IMR-90 (cell line): ENCODE results near the gene DNAJB7. TPM values are rescaled to one million over a fixed set of nuclear protein-coding genes. Genes with fewer than 3 reads are reported as not detected.

Experiments used
- ATAC-seq: fragments of 200-7000 bp; cut with Tn5 transposase; 2 replicates; pipeline ENCODE4 v1.9.1; 2020; ENCODE audit warnings: low read depth, mild to moderate bottlenecking, moderate library complexity
- BruUV-seq: library from RNA; stranded (reverse); fragments of 400-500 nt; replicated peaks from 2 replicates; lab custom pipeline; 2021; lab: Mats Ljungman, UMichigan
- CTCF ChIA-PET: fragments of 300-600 bp; formaldehyde crosslinking; extraction: SDS; loops from one replicate; lab custom pipeline; 2021; ENCODE audit warnings: antibody characterized with exemption; lab: Yijun Ruan, JAX
- POLR2A ChIA-PET: fragments of 300-600 bp; sonication (Branson Sonifier 250); formaldehyde crosslinking; loops from one replicate; lab custom pipeline; 2022; ENCODE audit warnings: antibody characterized with exemption; ENCODE audit not compliant: unreplicated experiment; lab: Charles Lee
- DNase-seq: peaks from one replicate; pipeline ENCODE4 v3.0.0; 2013
- H2AFZ ChIP-seq: replicated peaks from 2 replicates; pipeline ENCODE3; 2013; ENCODE audit warnings: low read length, mild to moderate bottlenecking; ENCODE audit not compliant: poor library complexity
- H2AK5ac ChIP-seq: 2 replicates; pipeline ENCODE4 v1.6.1; 2013; ENCODE audit warnings: low read depth, low read length, inconsistent platforms
- H2AK9ac ChIP-seq: replicated peaks from 2 replicates; pipeline ENCODE3; 2013; ENCODE audit warnings: mild to moderate bottlenecking, low read depth, low read length, moderate library complexity; ENCODE audit not compliant: poor library complexity
- H2BK120ac ChIP-seq: 2 replicates; pipeline ENCODE4 v1.6.1; 2013; ENCODE audit warnings: low read depth, low read length, inconsistent platforms
- H2BK15ac ChIP-seq: 3 replicates; pipeline ENCODE4 v1.6.1; 2013; ENCODE audit warnings: low read depth, low read length, inconsistent platforms
- H2BK20ac ChIP-seq: 2 replicates; pipeline ENCODE4 v1.6.1; 2013; ENCODE audit warnings: low read depth, mild to moderate bottlenecking, inconsistent platforms, low read length, moderate library complexity
- H2BK5ac ChIP-seq: 2 replicates; pipeline ENCODE4 v1.6.1; 2013; ENCODE audit warnings: mild to moderate bottlenecking, low read depth, low read length, inconsistent platforms; ENCODE audit not compliant: poor library complexity, severe bottlenecking
- H3K14ac ChIP-seq: replicated peaks from 2 replicates; pipeline ENCODE4 v1.6.1; 2013; ENCODE audit warnings: low read depth, low read length, inconsistent platforms
- H3K18ac ChIP-seq: 2 replicates; pipeline ENCODE4 v1.6.1; 2013; ENCODE audit warnings: low read depth, low read length, control low read depth
- H3K23ac ChIP-seq: 2 replicates; pipeline ENCODE4 v1.6.1; 2013; ENCODE audit warnings: low read depth, low read length, inconsistent platforms
- H3K27ac ChIP-seq: 2 replicates; pipeline ENCODE4 v1.5.1; 2013; ENCODE audit warnings: mild to moderate bottlenecking, control low read depth, low read length; ENCODE audit not compliant: insufficient read depth
- H3K27me3 ChIP-seq: 2 replicates; pipeline ENCODE4 v1.6.1; 2013; ENCODE audit warnings: low read length; ENCODE audit not compliant: control insufficient read depth, insufficient read depth
- H3K36me3 ChIP-seq: 2 replicates; pipeline ENCODE4 v1.6.1; 2013; ENCODE audit warnings: low read length, mixed read lengths; ENCODE audit not compliant: control insufficient read depth, insufficient read depth
- H3K4ac ChIP-seq: 2 replicates; pipeline ENCODE4 v1.6.1; 2013; ENCODE audit warnings: low read depth, low read length, inconsistent platforms
- H3K4me1 ChIP-seq: 2 replicates; pipeline ENCODE4 v1.6.1; 2013; ENCODE audit warnings: low read length, mixed read lengths; ENCODE audit not compliant: control insufficient read depth, insufficient read depth
- H3K4me2 ChIP-seq: 2 replicates; pipeline ENCODE4 v1.6.1; 2013; ENCODE audit warnings: low read depth, mild to moderate bottlenecking, control low read depth, low read length, moderate library complexity
- H3K4me3 ChIP-seq: 2 replicates; pipeline ENCODE4 v1.5.1; 2013; ENCODE audit warnings: low read depth, mild to moderate bottlenecking, control low read depth, low read length, moderate library complexity; ENCODE audit not compliant: insufficient read depth
- H3K56ac ChIP-seq: 2 replicates; pipeline ENCODE4 v1.6.1; 2013; ENCODE audit warnings: low read length, inconsistent platforms; ENCODE audit not compliant: insufficient read depth; ENCODE audit errors: extremely low read depth
- H3K79me1 ChIP-seq, 2 experiments: 2 replicates each; pipeline ENCODE4 v1.6.1; 2013; ENCODE audit warnings: low read length in 2 of 2, inconsistent platforms in 1 of 2, low read depth in 1 of 2
- H3K9ac ChIP-seq: 2 replicates; pipeline ENCODE4 v1.6.1; 2013; ENCODE audit warnings: low read depth, low read length, control low read depth
- H3K9me1 ChIP-seq: 2 replicates; pipeline ENCODE4 v1.6.1; 2013; ENCODE audit warnings: low read length, inconsistent platforms; ENCODE audit not compliant: insufficient read depth
- H3K9me3 ChIP-seq: 2 replicates; pipeline ENCODE4 v1.6.1; 2013; ENCODE audit warnings: low read length; ENCODE audit not compliant: control insufficient read depth, insufficient read depth
- H4K20me1 ChIP-seq: 2 replicates; pipeline ENCODE4 v1.6.1; 2013; ENCODE audit warnings: low read length, inconsistent platforms; ENCODE audit not compliant: insufficient read depth
- H4K5ac ChIP-seq: 2 replicates; pipeline ENCODE4 v1.6.1; 2013; ENCODE audit warnings: mild to moderate bottlenecking, low read depth, low read length, control low read depth
- H4K8ac ChIP-seq, 2 experiments: 2 replicates each; pipeline ENCODE4 v1.6.1; 2013; ENCODE audit warnings: low read depth in 2 of 2, low read length in 2 of 2, control low read depth in 1 of 2, inconsistent platforms in 1 of 2
- H4K91ac ChIP-seq: 2 replicates; pipeline ENCODE4 v1.6.1; 2013; ENCODE audit warnings: low read depth, low read length, inconsistent platforms; ENCODE audit not compliant: insufficient read depth
- BHLHE40 ChIP-seq: fragments of 150-350 bp; IDR thresholded peaks from 2 replicates; pipeline ENCODE4 v1.6.1; 2016; ENCODE audit warnings: mild to moderate bottlenecking, low read depth, low read length
- CEBPB ChIP-seq: IDR thresholded peaks from 2 replicates; pipeline ENCODE4 v1.6.1; 2012; ENCODE audit warnings: low read depth, low read length, improper control_type of control experiment
- CHD1 ChIP-seq: IDR thresholded peaks from 2 replicates; pipeline ENCODE4 v1.6.1; 2012; ENCODE audit warnings: low read depth, low read length, improper control_type of control experiment
- FOS ChIP-seq: fragments of 150-350 bp; IDR thresholded peaks from 2 replicates; pipeline ENCODE4 v1.6.1; 2016; ENCODE audit warnings: low read depth, low read length
- MAFK ChIP-seq: IDR thresholded peaks from 2 replicates; pipeline ENCODE4 v1.6.1; 2012; ENCODE audit warnings: low read depth, low read length, improper control_type of control experiment
- MAZ ChIP-seq: IDR thresholded peaks from 2 replicates; pipeline ENCODE4 v1.6.1; 2012; ENCODE audit warnings: low read depth, mild to moderate bottlenecking, low read length, improper control_type of control experiment, moderate library complexity, borderline replicate concordance
- MXI1 ChIP-seq: IDR thresholded peaks from 2 replicates; pipeline ENCODE4 v1.6.1; 2012; ENCODE audit warnings: low read depth, mild to moderate bottlenecking, low read length, moderate library complexity, borderline replicate concordance
- NFE2L2 ChIP-seq: fragments of 150-350 bp; IDR thresholded peaks from 2 replicates; pipeline ENCODE4 v1.6.1; 2016; ENCODE audit warnings: low read depth, mild to moderate bottlenecking, low read length
- POLR2A ChIP-seq: IDR thresholded peaks from 2 replicates; pipeline ENCODE4 v1.6.1; 2012; ENCODE audit warnings: mild to moderate bottlenecking, low read depth, low read length
- RAD21 ChIP-seq: IDR thresholded peaks from 2 replicates; pipeline ENCODE4 v1.6.1; 2012; ENCODE audit warnings: low read length, improper control_type of control experiment
- RCOR1 ChIP-seq: IDR thresholded peaks from 2 replicates; pipeline ENCODE4 v1.6.1; 2012; ENCODE audit warnings: mild to moderate bottlenecking, low read length, improper control_type of control experiment; ENCODE audit not compliant: insufficient replicate concordance
- RFX5 ChIP-seq: IDR thresholded peaks from 2 replicates; pipeline ENCODE4 v1.8.0; 2012; ENCODE audit warnings: low read depth, mild to moderate bottlenecking, low read length, moderate library complexity
- SMC3 ChIP-seq: fragments of 150-350 bp; IDR thresholded peaks from 2 replicates; pipeline ENCODE4 v1.6.1; 2016; ENCODE audit warnings: low read depth, mild to moderate bottlenecking, antibody characterized with exemption, low read length, moderate library complexity
- WGBS, 2 experiments: methylation state at CpG; one replicate each; pipeline versions ENCODE4 v1.1.5 to v1.1.7; 2013; ENCODE audit warnings: missing lambda C conversion rate in 2 of 2; ENCODE audit not compliant: insufficient read length in 1 of 2; ENCODE audit errors: extremely low coverage in 2 of 2; 5-methylcytosine and 5-hydroxymethylcytosine counted together
- dilution Hi-C: fragments of 300-500 bp; cut with HindIII; formaldehyde crosslinking; loops from one replicate; pipeline ENCODE4 v1.14.3; 2018; ENCODE audit warnings: low sequenced_read_pairs; ENCODE audit not compliant: unreplicated experiment
- in situ Hi-C: fragments of 300-500 bp; cut with MboI; formaldehyde crosslinking; loops from 3 replicates; pipeline ENCODE4 v1.14.3; 2019; ENCODE audit warnings: low sequenced_read_pairs, inconsistent platforms, mixed read lengths
- intact Hi-C: fragments of 100-400 bp; cut with micrococcal nuclease; formaldehyde crosslinking; loops from 2 replicates; pipeline ENCODE4 v1.10.0; 2022
- polyA plus RNA-seq, 3 experiments: library from polyadenylated mRNA; depleted of rRNA; stranded (reverse); fragments of >200 nt; gene quantifications; 2 replicates each; pipeline ENCODE4 v1.2.3, GENCODE V29; 2012; ENCODE audit warnings: low replicate concordance in 1 of 3
- total RNA-seq: library from RNA; depleted of rRNA; stranded (reverse); fragments of >200 nt; gene quantifications from 2 replicates; pipeline ENCODE4 v1.2.3, GENCODE V29; 2012
- TF ChIP-seq, protein P1 (sequence below): conservative IDR thresholded peaks from 2 replicates; pipeline ENCODE4 v1.5.1; 2012; ENCODE audit warnings: mild to moderate bottlenecking, low read depth, low read length, improper control_type of control experiment
- TF ChIP-seq, protein P2 (sequence below): fragments of 150-350 bp; IDR thresholded peaks from 2 replicates; pipeline ENCODE4 v1.6.1; 2017; ENCODE audit warnings: mild to moderate bottlenecking, antibody characterized with exemption, low read length, low read depth
- TF ChIP-seq, protein P3 (sequence below): fragments of 150-350 bp; IDR thresholded peaks from 2 replicates; pipeline ENCODE4 v1.6.1; 2016; ENCODE audit warnings: low read depth, mild to moderate bottlenecking, low read length, moderate library complexity, borderline replicate concordance

DNAJB7 gene
- total and polyA plus RNA-seq, 2 of the 4 experiments (the other 2 are of a cell fraction): not detected

DNA sequence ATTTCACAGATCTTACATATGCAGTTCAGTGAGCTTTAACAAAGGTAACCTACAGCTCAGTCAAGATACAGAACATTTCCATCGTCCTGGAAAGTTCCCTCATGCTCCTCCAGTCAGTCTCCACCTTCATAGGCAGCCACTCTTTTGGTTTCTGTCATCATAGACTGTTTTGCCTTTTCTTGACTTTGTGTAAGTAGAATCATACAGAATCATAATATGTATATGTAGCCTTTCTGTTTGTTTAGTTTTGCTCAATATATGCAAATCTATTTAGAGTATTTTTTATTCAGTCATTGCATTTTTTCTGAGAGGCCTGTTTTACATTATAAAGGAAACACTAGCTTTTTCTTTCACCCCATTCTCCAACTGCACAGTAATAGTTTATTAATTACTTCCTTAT, 15.0 kb upstream of the DNAJB7 start:
- H4K8ac ChIP-seq: no peak overlapping the region
- H2BK20ac ChIP-seq: no peak overlapping the region
- H2BK120ac ChIP-seq: no peak overlapping the region
- H2AFZ ChIP-seq: no peak overlapping the region
- WGBS, 2 experiments: no CpG with 5 or more reads among the region's 1 CpG
- peaks cover 3% of the 10 kb centered on the region for H3K9me1 ChIP-seq
- H3K14ac ChIP-seq: no peak overlapping the region
- H3K9me3 ChIP-seq: no peaks in the 10 kb centered on the region
- H4K5ac ChIP-seq: no peak overlapping the region
- H3K4ac ChIP-seq: no peak overlapping the region
- CTCF ChIA-PET: no interaction called here
- H4K91ac ChIP-seq: no peak overlapping the region
- no peak overlapping the region for H3K4me2 ChIP-seq
- peaks cover 0 to 27% of the 10 kb centered on the region in 2 experiments; a peak in 3 of 4 replicates for H3K79me1 ChIP-seq
- TF ChIP-seq FOS (no peak), RCOR1 (no peak), MAFK (no peak), SMC3 (no peak), MXI1 (no peak), MAZ (no peak), RFX5 (no peak), CEBPB (no peak), CHD1 (no peak), POLR2A (no peak), BHLHE40 (no peak), RAD21 (no peak), NFE2L2 (no peak)
- TF ChIP-seq, protein P1, sequence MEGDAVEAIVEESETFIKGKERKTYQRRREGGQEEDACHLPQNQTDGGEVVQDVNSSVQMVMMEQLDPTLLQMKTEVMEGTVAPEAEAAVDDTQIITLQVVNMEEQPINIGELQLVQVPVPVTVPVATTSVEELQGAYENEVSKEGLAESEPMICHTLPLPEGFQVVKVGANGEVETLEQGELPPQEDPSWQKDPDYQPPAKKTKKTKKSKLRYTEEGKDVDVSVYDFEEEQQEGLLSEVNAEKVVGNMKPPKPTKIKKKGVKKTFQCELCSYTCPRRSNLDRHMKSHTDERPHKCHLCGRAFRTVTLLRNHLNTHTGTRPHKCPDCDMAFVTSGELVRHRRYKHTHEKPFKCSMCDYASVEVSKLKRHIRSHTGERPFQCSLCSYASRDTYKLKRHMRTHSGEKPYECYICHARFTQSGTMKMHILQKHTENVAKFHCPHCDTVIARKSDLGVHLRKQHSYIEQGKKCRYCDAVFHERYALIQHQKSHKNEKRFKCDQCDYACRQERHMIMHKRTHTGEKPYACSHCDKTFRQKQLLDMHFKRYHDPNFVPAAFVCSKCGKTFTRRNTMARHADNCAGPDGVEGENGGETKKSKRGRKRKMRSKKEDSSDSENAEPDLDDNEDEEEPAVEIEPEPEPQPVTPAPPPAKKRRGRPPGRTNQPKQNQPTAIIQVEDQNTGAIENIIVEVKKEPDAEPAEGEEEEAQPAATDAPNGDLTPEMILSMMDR: no peak
- TF ChIP-seq, protein P2, sequence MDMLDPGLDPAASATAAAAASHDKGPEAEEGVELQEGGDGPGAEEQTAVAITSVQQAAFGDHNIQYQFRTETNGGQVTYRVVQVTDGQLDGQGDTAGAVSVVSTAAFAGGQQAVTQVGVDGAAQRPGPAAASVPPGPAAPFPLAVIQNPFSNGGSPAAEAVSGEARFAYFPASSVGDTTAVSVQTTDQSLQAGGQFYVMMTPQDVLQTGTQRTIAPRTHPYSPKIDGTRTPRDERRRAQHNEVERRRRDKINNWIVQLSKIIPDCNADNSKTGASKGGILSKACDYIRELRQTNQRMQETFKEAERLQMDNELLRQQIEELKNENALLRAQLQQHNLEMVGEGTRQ: no peak
- TF ChIP-seq, protein P3, sequence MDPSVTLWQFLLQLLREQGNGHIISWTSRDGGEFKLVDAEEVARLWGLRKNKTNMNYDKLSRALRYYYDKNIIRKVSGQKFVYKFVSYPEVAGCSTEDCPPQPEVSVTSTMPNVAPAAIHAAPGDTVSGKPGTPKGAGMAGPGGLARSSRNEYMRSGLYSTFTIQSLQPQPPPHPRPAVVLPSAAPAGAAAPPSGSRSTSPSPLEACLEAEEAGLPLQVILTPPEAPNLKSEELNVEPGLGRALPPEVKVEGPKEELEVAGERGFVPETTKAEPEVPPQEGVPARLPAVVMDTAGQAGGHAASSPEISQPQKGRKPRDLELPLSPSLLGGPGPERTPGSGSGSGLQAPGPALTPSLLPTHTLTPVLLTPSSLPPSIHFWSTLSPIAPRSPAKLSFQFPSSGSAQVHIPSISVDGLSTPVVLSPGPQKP: no peak
- no peak overlapping the region for H3K56ac ChIP-seq
- H3K27me3 ChIP-seq: no peaks in the 10 kb centered on the region
- DNase-seq (no peak), ATAC-seq (no peak)
- no peak overlapping the region for H3K18ac ChIP-seq
- no TSS peak for BruUV-seq
- no peak overlapping the region for H2BK15ac ChIP-seq
- H2AK9ac ChIP-seq: no peak overlapping the region
- H2BK5ac ChIP-seq: no peak overlapping the region
- in situ Hi-C loops: loop anchor here (25.0 kb wide), 1 partner anchor 440 kb away; no protein-coding TSS in a partner anchor
- H3K9ac ChIP-seq: no peak overlapping the region
- no peak overlapping the region for H3K27ac ChIP-seq
- POLR2A ChIA-PET: no interaction called here
- H3K4me3 ChIP-seq: no peak overlapping the region
- intact Hi-C loops: no loop called here
- H3K23ac ChIP-seq: no peak overlapping the region
- H2AK5ac ChIP-seq: no peak overlapping the region
- peaks cover 12% of the 10 kb centered on the region for H3K36me3 ChIP-seq
- no peaks in the 10 kb centered on the region for H3K4me1 ChIP-seq
- dilution Hi-C loops: no loop called here
- H4K20me1 ChIP-seq: no peaks in the 10 kb centered on the region
